Measurements from ENCODE around the gene VPS8.

- TF ChIP-seq STAT6 (CRISPR knock-in tag; IDR thresholded peaks at IDR 0.05; ENCODE audit: borderline replicate concordance) (no peak), EZH2 (conservative IDR thresholded peaks at IDR 0.05; ENCODE audit: low read depth, low read length) (no peak), SMC3 (IDR thresholded peaks at IDR 0.05; ENCODE audit: low read length) (no peak), ZMAT3 (CRISPR knock-in tag; conservative IDR thresholded peaks at IDR 0.05) (no peak), ARNT2 (CRISPR knock-in tag; IDR thresholded peaks at IDR 0.05; ENCODE audit: low read depth) (no peak), HDAC6 (IDR thresholded peaks at IDR 0.05; ENCODE audit: low read depth, low read length) (no peak), ATF1 (CRISPR knock-in tag; IDR thresholded peaks at IDR 0.05) (no peak), ZFP1 (CRISPR knock-in tag; IDR thresholded peaks at IDR 0.05) (no peak)
Measured at GRCh38 chr3:184889312-184889904, 77.4 kb downstream of the VPS8 start.

Data from HepG2 (cell line).